Hindlimb muscle (tissue), 1 donor: ENCODE measurements around the gene PDZD2. TPM values are rescaled to one million over a fixed set of nuclear protein-coding genes. Genes with fewer than 3 reads are reported as not detected.
"Not testable (repeated sequence)": the region's sequence is repeated elsewhere in the genome, so short reads cannot be mapped to it uniquely, and the experiment has no call there.

Source experiments
- DNase-seq: peaks from one replicate; pipeline ENCODE4 v3.0.0-alpha.2; 2013
- polyA plus RNA-seq: library from polyadenylated mRNA; unstranded; fragments of 120-200 nt; gene quantifications from one replicate; pipeline ENCODE4 v1.2.1, GENCODE V29; 2013; ENCODE audit not compliant: insufficient read length

PDZD2 gene
- 6.1 TPM for polyA plus RNA-seq

GRCh38 chr5:31638748-31639418, at the start of gene PDZD2:
Gene PDZD2, plus strand, starts transcription at chr5:31639131.
- DNase-seq = peak; percentile 77

- DNase-seq = no peak
These were observed 45.3 kb upstream of the PDZD2 start for GRCh38 chr5:31593665-31594064.

- no peak for DNase-seq
These were observed 42.6 kb upstream of the PDZD2 start for GRCh38 chr5:31596354-31596753.

GRCh38 chr5:31598640-31599611, 40.0 kb upstream of the PDZD2 start:
- no peak for DNase-seq

- not testable (repeated sequence) for DNase-seq
These were observed 36.6 kb upstream of the PDZD2 start for GRCh38 chr5:31602305-31602704.

- DNase-seq = no peak
These were observed 34.7 kb upstream of the PDZD2 start for GRCh38 chr5:31604240-31604639.

GRCh38 chr5:31604644-31605043, 34.3 kb upstream of the PDZD2 start:
- no peak for DNase-seq

GRCh38 chr5:31605920-31606319, 33.0 kb upstream of the PDZD2 start:
- no peak for DNase-seq

- no peak for DNase-seq
These were observed 31.4 kb upstream of the PDZD2 start for GRCh38 chr5:31607546-31607945.

GRCh38 chr5:31611002-31611401, 27.9 kb upstream of the PDZD2 start:
- DNase-seq = no peak

- no peak for DNase-seq
These were observed 25.3 kb upstream of the PDZD2 start for GRCh38 chr5:31613651-31614050.

GRCh38 chr5:31614151-31615020, 24.5 kb upstream of the PDZD2 start:
- no peak for DNase-seq

- no peak for DNase-seq
These were observed 21.1 kb upstream of the PDZD2 start for GRCh38 chr5:31617867-31618266.

- no peak for DNase-seq
These were observed 18.9 kb upstream of the PDZD2 start for GRCh38 chr5:31620026-31620425.

GRCh38 chr5:31623249-31623648, 15.7 kb upstream of the PDZD2 start:
- no peak for DNase-seq

GRCh38 chr5:31625394-31625793, 13.5 kb upstream of the PDZD2 start:
- no peak for DNase-seq

- DNase-seq = no peak
These were observed 12.8 kb upstream of the PDZD2 start for GRCh38 chr5:31626156-31626555.

GRCh38 chr5:31626604-31627234, 12.2 kb upstream of the PDZD2 start:
- no peak for DNase-seq

GRCh38 chr5:31630931-31631330, 8.0 kb upstream of the PDZD2 start:
- DNase-seq = no peak

GRCh38 chr5:31632460-31632859, 6.5 kb upstream of the PDZD2 start:
- no peak for DNase-seq

GRCh38 chr5:31635446-31635845, 3.5 kb upstream of the PDZD2 start:
- no peak for DNase-seq

GRCh38 chr5:31637851-31638250, 1.1 kb upstream of the PDZD2 start:
- DNase-seq = no peak
